Fibroblast of the conjunctiva (primary cell): ENCODE data around the gene RAPGEF6.
A peak's percentile ranks its signal among the peaks of the same experiment; 100 is the strongest.
"Not testable (repeated sequence)": the region's sequence is repeated elsewhere in the genome, so short reads cannot be mapped to it uniquely, and the experiment has no call there.

Source experiments
- DNase-seq: peaks from one replicate; pipeline ENCODE4 v3.0.0-alpha.2; 2010; ENCODE audit warnings: low read depth

RAPGEF6 gene

DNA sequence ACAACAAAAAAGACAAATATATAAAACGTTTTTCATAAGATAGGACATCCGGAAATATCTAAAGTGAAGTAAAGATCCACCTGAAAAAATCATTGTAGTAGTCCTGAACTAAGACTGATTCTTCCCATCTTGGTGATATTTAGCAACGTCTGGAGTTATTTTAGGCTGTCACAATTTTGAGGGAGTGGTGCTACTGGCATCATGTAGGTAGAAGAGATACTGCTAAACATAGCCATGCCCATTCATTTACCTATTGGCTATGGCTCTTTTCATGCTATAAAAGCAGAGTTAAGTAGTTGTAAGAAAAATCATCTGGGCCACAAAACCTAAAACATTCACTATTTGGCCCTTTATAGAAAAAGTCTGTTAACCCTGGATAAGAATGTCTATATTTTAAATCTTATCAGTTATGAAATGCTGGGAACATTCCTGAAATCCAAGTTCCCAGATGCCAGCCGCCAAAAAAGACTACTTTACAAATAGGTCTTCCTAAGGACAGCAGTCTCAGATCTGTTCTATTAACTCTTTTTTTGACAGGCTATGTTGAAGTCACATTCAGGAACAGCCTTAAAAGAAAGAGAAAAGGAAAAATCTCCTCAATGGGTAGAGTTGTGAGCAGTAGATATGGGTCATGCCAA, 27.0 kb downstream of the RAPGEF6 start:
- DNase-seq: no peak

DNA sequence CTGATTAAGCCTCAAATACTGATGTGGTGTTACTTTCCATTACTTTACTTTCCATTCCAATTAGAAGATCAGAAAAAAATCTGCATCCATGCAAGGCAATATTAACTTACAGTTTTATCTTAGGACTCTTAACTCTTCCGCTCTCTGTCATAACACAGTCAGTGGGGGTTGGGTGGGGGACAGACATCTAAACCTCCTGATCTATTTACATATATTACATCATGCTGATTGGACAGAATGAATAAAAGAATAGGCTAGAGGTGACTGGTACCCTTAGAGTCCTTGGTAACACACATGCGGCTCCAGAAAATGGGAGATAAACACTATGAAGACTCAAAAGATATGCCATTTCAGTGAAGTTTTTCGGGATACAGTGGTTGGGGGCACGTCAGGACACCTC, 27.6 kb downstream of the RAPGEF6 start:
- no peak for DNase-seq

DNA sequence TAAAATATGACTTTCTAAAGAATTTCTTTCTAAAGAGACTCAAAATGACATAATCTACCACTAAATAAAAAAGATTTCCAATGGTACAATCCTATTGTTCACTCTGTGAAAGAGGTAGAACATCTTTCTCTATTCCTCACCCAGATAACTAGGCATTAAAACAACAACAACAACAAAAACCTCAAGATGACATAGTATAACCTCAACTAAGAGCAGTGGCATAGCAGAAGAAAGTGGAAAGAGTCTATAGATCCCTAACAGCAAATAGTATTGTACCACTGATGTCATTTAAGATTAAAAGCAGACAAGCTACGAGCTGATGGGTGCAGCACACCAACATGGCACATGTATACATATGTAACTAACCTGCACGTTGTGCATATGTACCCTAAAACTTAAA, 29.9 kb downstream of the RAPGEF6 start:
- DNase-seq: no peak

DNA sequence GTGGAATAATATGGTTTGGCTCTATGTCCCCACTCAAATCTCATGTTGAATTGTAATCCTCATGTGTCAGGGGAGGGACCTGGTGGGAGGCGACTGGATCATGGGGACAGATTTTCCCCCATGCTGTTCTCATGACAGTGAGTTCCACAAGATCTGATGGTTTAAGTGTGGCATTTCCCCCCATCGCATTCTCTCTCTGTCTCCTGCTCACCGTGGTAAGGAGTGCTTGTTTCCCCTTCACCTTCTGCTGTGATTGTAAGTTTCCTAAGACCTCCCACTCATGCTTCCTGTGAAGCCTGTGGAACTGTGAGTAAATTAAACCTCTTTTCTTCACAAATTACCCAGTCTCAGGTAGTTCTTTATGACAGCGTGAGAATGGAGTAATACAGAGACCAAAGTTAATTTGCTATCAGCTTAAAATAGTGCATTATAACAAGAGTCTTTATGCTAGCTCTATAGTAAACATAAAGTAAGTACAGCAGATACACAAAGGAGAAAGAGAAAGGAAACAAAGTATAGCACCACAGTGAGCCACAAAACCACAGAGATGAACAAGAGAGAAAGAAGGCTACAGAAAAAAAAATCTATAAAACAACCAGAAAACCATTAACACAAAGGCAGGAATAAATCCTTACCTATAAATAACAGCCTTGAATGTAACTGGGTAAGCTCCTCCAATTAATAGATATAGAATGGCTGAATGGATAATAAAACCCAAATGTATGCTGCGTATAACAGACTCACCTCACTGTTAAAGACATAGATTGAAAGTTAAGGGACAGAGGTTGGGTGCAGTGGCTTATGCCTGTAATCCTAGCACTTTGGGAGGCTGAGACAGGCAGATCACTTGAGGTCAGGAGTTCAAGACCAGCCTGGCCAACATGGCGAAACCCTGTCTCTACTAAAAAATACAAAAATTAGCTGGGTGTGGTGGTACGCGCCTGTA, 39.7 kb downstream of the RAPGEF6 start:
- no peak for DNase-seq

DNA sequence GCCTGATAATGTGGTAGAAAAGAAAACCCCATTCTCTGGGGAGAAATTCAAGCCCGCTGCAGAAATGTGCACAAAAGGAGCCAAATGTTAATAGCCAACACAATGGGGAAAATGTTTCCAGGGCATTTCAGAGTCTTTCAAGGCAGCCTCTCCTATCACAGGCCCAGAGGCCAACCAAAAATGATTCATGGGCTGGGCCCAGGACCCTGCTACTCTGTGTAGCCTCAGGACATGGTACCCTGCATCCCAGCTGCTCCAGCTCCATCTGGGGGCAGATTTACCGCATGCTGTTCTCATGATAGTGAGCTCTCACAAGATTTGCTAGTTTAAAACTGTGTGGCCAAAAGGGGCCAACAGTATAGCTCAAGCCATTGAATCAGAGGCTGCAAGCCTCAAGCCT, 41.1 kb downstream of the RAPGEF6 start:
- DNase-seq: no peak

DNA sequence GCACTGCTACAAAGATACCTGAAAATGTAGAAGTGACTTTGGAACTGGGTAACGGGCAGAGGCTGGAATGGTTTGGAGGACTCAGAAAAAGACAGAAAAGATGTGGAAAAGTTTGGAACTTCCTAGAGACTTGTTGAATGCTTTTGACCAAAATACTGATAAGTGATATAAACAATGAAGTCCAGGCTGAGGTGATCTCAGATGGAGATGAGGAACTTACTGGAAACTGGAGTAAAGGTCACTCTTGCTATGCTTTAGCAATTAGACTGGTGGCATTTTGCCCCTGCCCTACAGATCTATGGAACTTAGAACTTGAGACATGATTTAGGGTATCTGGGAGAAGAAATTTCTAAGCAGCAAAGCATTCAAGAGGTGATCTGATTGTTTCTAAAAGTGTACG, 41.6 kb downstream of the RAPGEF6 start:
- DNase-seq: not testable (repeated sequence)

DNA sequence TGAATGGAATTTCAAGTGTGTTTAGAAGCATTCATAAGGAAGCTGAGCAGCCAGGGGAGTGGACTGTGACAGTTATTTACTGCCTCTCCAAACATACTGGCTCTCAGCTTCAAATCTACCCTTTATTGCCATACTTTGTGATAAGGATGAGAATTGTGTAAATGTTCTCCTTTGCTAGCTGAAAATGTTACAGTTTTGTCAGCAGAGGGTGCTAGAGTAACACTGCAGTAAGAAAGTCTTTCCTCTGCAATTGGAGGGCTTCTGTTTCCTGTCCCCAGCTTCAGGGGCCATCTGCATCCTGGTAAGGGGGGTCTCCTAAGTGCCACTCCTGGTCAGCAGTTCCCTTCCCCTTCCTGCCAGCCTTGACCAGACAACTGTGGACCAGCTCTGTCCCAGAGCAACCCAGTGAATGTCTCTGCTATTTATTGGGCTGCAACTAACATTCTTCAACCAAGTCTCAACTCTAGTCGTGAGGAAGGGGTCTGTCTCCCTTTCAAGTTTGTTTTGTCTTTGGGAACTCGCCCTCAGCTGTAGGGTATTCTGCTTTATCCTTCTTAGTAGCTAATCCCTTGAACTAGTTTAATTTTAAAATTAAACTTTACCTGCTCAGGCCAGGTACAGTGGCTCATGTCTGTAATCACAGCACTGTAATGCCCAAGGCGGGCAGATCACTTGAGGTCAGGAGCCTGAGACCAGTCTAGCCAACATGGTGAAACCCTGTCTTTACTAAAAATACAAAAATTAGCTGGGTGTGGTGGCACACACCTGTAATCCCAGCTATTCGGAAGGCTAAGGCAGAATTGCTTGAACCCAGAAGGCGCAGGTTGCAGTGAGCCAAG, 45.3 kb downstream of the RAPGEF6 start:
- DNase-seq: peak; percentile 61

DNA sequence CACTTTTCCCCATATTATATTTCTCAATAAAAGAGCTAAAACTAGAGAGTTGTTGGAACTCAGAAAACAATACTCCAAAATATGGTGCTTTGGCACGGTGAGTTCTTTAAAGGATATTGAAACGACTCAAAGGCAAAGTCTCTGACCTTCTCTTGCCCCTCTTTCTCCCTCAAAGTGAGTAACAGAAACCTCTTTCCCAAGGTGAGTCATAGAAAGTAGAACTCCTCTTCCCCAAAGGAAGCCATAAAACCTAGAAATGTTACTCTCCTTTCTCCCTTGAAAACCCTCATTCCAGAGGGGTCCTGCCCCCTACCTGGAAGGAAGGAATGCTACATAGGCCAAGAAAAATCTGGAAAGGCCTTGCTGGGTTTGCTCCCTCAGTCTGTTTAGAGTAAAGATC, 47.5 kb downstream of the RAPGEF6 start:
- no peak for DNase-seq

DNA sequence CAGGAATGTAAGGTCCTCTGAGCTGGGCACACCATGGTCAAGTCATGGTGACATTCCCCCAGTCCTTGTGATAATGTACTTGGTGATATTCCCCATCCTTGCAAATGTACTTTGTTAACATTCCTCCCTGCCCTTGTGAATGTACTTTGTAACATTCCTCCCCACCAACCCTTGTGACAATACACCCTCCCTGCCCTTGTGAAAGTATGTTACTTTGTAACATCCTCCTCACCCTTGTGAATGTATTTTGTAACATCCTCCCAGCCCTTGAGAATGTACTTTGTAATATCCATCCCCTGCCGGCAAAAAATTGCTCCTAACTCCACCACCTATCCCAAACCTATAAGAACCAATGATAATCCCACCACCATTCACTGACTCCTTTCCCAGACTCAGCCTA, 53.3 kb downstream of the RAPGEF6 start:
- DNase-seq: no peak

DNA sequence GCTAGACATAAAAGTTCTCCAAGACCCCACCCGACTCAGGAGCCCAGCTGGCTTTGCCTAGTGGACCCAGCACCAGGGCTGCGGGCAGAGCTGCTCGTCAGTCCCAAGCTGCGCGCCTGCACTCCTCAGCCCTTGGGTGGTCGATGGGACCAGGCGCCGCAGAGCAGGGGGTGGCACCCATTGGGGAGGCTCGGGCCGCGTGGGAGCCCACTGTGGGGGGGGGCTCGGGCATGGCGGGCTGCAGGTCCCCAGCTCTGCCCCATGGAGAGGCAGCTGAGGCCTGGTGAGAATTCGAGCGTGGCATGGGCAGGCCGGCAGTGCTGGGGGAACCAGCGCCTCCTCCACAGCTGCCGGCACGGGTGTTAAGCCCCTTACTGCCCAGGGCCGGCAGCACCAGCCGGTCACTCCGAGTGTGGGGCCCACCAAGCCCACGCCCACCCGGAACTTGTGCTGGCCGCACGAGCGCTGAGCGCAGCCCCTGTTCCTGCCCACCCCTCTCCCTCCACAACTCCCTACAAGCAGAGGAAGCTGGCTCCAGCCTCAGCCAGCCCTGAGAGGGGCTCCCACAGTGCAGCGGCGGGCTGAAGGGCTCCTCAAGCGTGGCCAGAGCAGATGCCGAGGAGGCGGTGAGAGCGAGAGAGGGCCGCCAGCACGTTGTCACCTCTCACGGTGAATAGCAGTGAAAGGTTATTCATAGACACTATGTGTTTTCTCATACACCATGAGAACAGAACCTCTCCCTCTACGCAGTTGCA, 54.9 kb downstream of the RAPGEF6 start:
- DNase-seq: no peak

DNA sequence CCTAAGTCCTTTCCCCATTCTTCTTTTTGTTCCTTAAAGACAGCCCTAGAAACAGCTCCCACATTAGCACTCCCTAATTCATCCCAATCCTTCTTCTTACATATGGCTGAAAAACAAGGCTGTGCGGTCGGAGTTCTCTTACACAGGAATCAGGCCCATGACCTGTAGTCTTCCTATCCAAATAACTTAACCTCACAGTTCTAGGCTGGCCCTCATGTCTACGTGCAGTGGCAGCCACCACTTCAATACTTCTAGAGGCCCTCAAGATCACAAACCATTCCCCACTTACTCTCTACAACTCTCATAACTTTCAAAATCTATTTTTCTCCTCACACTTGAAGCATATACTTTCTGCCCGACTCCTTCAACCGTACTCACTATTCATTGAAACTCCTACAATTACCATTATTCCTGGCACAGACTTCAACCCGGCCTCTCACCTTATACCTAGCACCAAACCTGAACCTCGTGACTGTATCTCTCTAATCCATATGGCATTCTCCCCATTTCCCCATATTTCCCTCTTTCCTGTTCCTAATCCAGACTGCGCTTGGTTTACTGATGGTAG, 59.3 kb downstream of the RAPGEF6 start:
- no peak for DNase-seq

DNA sequence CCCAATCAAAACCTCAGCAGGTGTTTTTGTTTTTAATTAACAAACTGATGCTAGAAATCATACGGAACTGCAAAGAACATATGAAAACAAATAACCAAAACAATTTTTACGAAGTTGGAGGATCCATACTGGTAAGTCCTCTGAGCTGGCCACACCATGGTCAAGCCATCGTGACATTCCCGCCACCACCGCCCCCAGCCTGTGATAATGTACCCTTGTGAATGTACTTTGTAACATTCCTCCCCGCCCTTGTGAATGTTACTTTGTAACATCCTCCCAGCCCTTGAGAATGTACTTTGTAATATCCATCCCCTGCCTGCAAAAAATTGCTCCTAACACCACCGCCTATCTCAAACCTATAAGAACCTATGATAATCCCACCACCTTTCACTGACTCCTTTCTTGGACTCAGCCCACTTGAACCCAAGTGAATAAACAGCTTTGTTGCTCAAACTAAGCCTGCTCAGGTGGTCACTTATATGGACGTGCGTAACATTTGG, 63.3 kb downstream of the RAPGEF6 start:
- no peak for DNase-seq

DNA sequence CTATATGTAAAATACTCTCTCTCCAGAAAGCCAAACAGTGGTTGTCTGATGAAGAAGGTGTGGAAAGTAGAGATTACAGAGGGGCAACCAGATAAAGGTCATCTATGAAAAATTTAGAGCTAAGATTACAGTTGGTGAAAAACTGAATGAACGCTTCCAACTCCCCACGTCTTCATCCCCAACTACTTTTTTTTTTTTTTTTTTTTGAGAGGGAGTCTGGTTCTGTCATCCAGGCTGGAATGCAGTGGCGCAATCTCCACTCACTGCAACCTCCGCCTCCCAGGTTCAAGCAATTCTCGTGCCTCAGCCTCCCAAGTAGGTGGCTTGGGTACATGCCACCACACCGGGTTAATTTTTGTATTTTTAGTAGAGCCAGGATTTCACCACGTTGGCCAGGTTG, 64.3 kb downstream of the RAPGEF6 start:
- no peak for DNase-seq

DNA sequence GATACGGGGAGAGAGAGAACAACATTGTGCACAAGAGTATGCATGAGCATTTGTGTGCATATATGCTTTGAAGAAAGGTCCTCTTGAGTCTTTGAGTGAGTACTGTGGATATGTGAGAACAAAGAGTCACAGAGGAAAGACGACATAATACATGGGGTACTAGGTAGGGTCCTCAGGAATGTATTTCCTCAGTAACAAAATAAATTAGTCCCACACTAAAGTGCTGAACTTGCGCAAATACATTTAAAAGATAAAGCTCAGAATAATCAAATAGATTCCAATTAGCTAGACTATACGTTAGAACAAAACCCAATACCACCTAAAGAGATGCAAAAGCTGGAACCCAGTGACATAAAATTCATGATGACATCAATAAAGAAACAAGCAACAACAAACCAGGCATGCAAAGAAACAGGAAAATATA, 70.8 kb downstream of the RAPGEF6 start:
- DNase-seq: no peak

DNA sequence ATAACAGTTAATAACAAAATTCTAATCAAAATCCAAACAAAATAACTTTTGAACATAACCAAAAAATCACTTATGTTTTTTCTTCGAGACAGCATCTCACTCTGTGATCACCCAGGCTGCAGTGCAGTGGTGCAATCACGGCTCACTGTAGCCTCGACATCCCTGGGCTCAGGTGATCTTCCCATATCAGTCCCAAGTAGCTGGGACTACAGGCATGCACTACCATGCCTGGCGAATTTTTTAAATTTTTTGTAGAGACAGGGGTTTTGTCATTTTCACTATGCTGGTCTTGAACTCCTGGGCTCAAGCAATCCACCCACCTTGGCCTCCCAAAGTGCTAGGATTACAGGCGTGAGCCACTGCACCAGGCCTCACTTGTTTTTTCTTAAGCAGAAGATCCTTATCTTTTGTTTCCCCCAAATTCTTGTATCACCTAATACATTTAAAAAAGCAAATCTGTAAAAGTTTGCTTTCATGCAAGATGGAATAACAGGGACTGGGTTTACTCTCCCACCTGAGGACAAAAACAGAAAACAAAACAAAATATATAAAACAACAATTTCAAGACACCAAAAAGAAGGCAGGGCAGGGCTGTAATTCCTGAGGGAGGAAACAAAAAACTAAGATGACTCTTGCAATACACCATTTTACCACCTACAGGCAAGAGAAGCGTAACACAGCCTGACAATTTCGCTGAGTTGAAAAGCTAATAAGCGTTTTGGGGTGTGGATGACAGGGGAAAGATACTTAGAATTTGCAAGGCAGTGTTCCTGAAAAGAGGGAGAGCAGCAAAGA, 71.4 kb downstream of the RAPGEF6 start:
- DNase-seq: no peak

DNA sequence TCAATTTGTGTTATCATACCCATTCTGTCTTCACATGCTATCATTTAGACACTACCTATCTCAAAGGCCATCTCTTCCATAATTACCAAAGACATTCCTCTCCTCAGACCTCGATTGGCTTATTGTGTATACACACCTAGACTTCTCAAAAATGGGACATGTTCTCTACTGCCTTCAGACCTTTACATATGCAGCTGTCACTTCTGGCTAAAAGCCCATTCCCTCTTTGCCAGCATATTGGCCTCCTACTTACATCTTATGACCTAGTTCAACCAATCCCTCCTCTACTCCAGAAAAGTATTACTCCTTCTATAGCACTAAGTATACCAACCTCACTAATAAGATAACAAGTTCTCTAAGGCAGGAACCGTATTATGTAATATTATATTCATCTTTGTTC, 84.4 kb downstream of the RAPGEF6 start:
- no peak for DNase-seq

DNA sequence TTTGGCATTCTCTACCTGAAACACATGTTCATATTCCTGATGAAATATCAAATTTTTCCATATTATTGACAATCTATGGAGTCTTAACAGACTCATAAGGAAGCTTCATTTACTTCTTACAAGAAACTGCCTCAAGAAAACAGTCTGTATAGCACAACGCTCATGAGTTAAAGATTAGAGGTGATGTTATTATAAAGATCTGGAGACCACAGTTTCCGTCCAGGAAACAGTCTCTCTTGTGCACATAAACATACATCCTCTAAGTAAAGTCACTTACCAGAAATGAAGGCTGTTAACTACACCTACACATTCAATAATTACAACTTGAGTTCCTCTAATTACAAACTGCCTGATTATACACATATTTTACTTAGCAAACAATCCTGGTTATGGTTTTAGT, 86.9 kb downstream of the RAPGEF6 start:
- no peak for DNase-seq

DNA sequence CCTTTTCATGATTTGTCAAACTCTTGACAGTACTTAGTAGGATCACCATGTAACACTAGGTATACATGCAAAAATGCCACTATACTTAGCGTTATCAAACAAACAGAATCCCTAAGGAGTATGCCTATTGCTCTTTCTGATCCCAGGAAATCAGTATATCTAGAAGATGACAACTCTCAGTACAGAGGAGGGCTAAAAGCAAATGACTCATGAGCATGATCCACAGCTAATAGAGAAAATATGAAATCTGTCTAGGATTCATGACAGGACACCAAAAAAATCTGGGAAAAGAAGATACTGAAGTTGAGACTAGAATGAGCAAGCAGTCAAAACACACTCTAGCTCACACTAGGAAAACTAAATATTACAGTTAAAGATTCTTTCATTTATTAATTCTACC, 89.2 kb downstream of the RAPGEF6 start:
- DNase-seq: no peak

DNA sequence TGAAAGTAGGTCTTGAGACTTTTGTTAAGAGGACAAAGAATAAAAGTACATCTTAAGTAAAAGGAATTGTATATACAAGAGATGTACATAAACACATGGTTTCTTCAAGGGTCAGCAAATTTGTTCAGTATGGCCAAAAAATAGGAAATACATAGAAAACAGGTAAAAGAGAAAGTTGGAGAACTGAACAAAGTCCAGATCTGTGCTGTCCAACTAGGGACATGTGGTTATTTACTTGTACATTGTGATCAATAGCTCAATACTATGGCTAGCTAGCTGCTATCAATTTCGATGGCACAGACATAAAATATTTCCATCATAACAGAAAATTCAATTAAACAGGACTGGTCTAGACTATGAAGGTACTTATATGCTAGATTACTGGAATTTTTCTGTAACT, 92.3 kb downstream of the RAPGEF6 start:
- DNase-seq: no peak

DNA sequence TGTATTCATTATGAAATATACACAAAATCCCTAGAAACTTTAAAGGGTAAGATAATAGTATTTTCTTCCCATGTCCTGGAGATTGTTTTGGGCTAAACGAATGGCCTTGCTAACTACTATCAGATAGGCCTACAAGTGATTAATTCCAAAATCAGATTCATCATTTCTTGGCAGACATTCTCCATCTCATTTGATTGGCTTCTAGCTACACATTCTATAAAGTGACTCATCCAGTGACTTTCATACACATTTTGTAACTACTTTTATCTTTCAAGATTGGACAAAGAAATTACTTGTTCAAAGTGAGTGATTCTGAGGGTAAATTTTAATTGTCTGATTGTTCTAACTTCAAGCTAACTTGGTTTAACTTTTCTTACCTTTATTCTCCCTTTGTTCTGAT, 93.3 kb downstream of the RAPGEF6 start:
- DNase-seq: no peak

DNA sequence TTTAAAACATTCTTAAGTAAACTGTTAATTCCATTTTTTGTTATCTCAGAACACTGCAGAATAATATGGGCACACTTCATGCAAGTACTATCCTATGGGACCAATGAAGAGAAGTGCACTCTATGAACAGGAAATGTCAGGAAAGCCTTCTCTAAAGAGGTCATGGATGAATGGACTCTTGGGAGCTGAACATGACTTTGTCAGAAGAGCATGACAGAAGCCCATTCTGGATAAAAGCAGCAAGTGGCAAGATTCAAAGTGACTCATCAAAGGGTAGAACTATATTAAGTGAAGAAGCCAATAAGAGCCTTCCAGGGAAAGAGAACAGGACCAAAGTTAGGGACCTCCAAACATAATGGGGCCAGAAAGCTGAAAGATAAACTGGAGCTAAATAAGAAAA, 94.0 kb downstream of the RAPGEF6 start:
- DNase-seq: no peak
